ENCODE measurements around the gene YY1.
A peak's percentile ranks its signal among the peaks of the same experiment; 100 is the strongest.

YY1 gene

DNA sequence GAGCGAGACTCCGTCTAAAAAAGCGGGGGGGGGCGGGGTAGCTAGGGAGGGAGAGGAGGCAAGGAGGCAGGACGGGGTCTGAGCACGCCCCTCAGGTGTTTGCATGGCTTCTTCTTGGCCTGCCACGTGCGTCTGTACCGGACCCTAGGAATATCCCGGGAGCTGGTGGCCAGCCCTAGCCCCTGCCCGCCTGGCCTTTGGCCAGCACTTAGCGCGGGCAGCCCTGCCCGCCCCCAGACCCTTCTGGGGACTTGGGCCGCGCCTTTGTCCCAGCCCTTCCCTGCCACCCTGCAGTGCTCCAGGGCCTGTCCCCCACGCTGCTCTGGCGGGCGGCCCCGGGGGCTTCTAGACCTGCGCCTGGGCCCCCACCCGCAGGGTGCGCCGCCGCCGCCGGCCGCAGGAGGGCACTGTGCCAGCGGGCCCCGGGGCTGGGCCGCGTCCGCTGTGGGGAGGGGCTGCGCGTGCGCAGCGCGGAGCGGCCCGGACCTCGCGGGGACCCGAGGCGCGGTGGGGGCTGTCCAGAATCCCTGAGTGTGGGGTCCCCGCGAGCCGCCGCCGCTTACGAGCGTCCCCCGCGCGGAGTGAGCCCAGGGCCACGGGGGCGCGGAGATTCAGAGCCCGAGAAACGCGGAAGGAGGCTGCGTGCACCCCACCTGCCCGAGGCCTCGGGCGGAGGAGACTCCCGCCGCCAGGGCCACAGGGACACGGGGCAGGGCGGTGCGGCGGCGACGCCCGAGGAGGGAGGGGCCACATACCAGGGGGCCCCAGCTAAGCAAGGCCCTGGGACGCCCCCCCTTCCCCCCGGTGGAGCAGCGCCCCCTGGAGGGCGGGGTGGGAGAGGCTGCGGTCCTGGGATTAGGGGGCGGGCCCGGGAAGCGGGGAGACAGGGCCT lies 46.3 kb downstream of the YY1 start:
- no peak for TF ChIP-seq EZH2 (IDR thresholded peaks at IDR 0.05; ENCODE audit: borderline replicate concordance, low read length)
- TF ChIP-seq, protein P1, sequence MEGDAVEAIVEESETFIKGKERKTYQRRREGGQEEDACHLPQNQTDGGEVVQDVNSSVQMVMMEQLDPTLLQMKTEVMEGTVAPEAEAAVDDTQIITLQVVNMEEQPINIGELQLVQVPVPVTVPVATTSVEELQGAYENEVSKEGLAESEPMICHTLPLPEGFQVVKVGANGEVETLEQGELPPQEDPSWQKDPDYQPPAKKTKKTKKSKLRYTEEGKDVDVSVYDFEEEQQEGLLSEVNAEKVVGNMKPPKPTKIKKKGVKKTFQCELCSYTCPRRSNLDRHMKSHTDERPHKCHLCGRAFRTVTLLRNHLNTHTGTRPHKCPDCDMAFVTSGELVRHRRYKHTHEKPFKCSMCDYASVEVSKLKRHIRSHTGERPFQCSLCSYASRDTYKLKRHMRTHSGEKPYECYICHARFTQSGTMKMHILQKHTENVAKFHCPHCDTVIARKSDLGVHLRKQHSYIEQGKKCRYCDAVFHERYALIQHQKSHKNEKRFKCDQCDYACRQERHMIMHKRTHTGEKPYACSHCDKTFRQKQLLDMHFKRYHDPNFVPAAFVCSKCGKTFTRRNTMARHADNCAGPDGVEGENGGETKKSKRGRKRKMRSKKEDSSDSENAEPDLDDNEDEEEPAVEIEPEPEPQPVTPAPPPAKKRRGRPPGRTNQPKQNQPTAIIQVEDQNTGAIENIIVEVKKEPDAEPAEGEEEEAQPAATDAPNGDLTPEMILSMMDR (IDR thresholded peaks at IDR 0.05; ENCODE audit: low read length): peak; percentile 80
- peaks cover 20% of the 10 kb centered on the region; the same call in 1 of the 2 replicates for H3K36me3 ChIP-seq (ENCODE audit: insufficient read depth, low read length)
- no peak overlapping the region for H2AFZ ChIP-seq (ENCODE audit: low read length)
- peak overlapping the region; percentile 65 for H3K4me3 ChIP-seq (ENCODE audit: low read depth, low read length, poor library complexity, severe bottlenecking)
- no peaks in the 10 kb centered on the region for H3K79me2 ChIP-seq (ENCODE audit: insufficient read depth, low read length)
- H3K9ac ChIP-seq (ENCODE audit: low read length): peak overlapping the region; percentile 72
- no peaks in the 10 kb centered on the region for H4K20me1 ChIP-seq (ENCODE audit: insufficient read depth, low read length)
- no peaks in the 10 kb centered on the region for H3K27me3 ChIP-seq (ENCODE audit: insufficient read depth, low read length)
- H3K9me3 ChIP-seq (ENCODE audit: low read length): no peaks in the 10 kb centered on the region
- no peaks in the 10 kb centered on the region for H3F3A ChIP-seq (ENCODE audit: insufficient read depth, low read length)
- H3K9me2 ChIP-seq (ENCODE audit: low read depth, low read length): no peaks in the 10 kb centered on the region
- H3K4me2 ChIP-seq (ENCODE audit: low read length): peak overlapping the region; percentile 58
- H3K4me1 ChIP-seq (ENCODE audit: insufficient read depth, low read length, severe bottlenecking): peaks cover 14% of the 10 kb centered on the region
- no peak overlapping the region for H3K27ac ChIP-seq (ENCODE audit: low read depth, low read length, poor library complexity, severe bottlenecking)

DNA sequence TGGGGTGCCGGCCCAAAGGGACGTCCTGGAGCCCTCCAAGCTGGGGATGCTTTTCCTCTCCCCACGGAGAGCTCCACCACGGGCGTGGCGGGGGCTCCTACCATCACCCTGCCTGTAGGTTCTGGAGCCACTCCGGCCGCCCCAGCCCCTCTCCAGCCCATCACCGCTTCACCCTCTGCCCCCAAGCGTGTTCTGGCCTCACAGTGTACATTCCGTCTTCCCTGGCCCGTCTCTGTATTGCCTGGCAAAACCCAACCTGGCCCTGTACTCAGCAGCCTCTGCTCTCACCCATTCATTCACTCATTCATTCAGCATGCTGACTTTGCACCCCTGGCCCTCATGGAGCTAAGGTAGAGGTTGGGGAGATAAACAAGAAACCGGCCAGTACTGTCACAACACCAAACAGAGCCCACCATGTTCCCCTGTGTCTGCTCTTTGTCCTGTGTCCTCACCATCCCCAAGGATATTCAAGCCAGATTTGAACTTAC lies 47.0 kb downstream of the YY1 start:
- H3K9ac ChIP-seq (ENCODE audit: low read length): peak overlapping the region; percentile 72
- peak overlapping the region; percentile 65 for H3K4me3 ChIP-seq (ENCODE audit: low read depth, low read length, poor library complexity, severe bottlenecking)
- peaks cover 16% of the 10 kb centered on the region; the same call in 1 of the 2 replicates for H3K36me3 ChIP-seq (ENCODE audit: insufficient read depth, low read length)
- H3K27me3 ChIP-seq (ENCODE audit: insufficient read depth, low read length): no peaks in the 10 kb centered on the region
- no peaks in the 10 kb centered on the region for H4K20me1 ChIP-seq (ENCODE audit: insufficient read depth, low read length)
- TF ChIP-seq EZH2 (IDR thresholded peaks at IDR 0.05; ENCODE audit: borderline replicate concordance, low read length): no peak
- TF ChIP-seq, protein P1 (IDR thresholded peaks at IDR 0.05; ENCODE audit: low read length): 0 out of 2 replicates have a peak, but pooled peaks have one; percentile 1
- no peak overlapping the region for H3K27ac ChIP-seq (ENCODE audit: low read depth, low read length, poor library complexity, severe bottlenecking)
- peak overlapping the region; percentile 58 for H3K4me2 ChIP-seq (ENCODE audit: low read length)
- H3K79me2 ChIP-seq (ENCODE audit: insufficient read depth, low read length): no peaks in the 10 kb centered on the region
- no peaks in the 10 kb centered on the region for H3K9me2 ChIP-seq (ENCODE audit: low read depth, low read length)
- H3K9me3 ChIP-seq (ENCODE audit: low read length): no peaks in the 10 kb centered on the region
- no peaks in the 10 kb centered on the region for H3F3A ChIP-seq (ENCODE audit: insufficient read depth, low read length)
- peaks cover 14% of the 10 kb centered on the region for H3K4me1 ChIP-seq (ENCODE audit: insufficient read depth, low read length, severe bottlenecking)
- H2AFZ ChIP-seq (ENCODE audit: low read length): no peak overlapping the region

DNA sequence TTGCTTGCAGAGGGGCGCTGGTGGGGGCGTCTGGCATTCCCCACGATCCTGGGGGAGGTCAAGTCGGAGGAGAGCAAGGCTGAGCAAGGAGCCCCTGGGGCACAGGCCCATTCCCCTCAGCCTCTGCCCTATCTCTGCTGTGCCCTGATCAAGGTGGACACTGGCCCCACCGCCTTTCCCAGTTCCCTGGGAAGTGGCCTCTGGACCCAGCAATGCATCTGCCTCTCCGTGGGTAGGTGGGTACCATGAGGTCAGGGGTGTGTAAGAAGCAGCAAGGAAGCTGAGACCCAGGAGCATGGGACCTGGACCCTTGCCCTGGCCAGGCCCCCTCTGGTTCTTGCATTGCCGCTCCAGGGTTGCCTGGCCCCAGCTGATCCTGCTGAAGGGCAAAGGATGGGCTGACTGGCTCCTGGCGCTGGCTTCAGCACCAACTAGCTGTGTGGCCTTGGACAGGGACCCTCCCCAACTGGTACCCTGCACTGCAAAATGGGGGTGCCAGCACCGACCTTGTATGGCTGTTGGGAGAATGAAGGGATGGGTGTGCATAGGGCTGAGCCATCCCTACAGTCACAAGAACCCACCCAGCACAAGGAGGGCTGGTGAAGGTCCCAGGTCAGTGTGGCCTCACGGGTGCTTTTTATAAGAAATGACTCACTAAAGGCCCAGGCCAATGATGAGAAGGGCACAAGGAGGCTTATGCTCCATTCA lies 47.7 kb downstream of the YY1 start:
- Histone ChIP-seq H3K27me3 (ENCODE audit: insufficient read depth, low read length) (no peaks in the 10 kb centered on the region), H3K4me3 (ENCODE audit: low read depth, low read length, poor library complexity, severe bottlenecking) (no peak overlapping the region), H3K27ac (ENCODE audit: low read depth, low read length, poor library complexity, severe bottlenecking) (no peak overlapping the region), H4K20me1 (ENCODE audit: insufficient read depth, low read length) (no peaks in the 10 kb centered on the region), H2AFZ (ENCODE audit: low read length) (no peak overlapping the region), H3K4me1 (ENCODE audit: insufficient read depth, low read length, severe bottlenecking) (peaks cover 14% of the 10 kb centered on the region), H3K9ac (ENCODE audit: low read length) (no peak overlapping the region), H3F3A (ENCODE audit: insufficient read depth, low read length) (no peaks in the 10 kb centered on the region), H3K36me3 (ENCODE audit: insufficient read depth, low read length) (peaks cover 10% of the 10 kb centered on the region; the same call in 1 of the 2 replicates), H3K9me2 (ENCODE audit: low read depth, low read length) (no peaks in the 10 kb centered on the region), H3K79me2 (ENCODE audit: insufficient read depth, low read length) (no peaks in the 10 kb centered on the region), H3K4me2 (ENCODE audit: low read length) (no peak overlapping the region), H3K9me3 (ENCODE audit: low read length) (no peaks in the 10 kb centered on the region)
- TF ChIP-seq, protein P1 (IDR thresholded peaks at IDR 0.05; ENCODE audit: low read length): no peak
- no peak for TF ChIP-seq EZH2 (IDR thresholded peaks at IDR 0.05; ENCODE audit: borderline replicate concordance, low read length)
